ENCODE measurements around the gene GAPT.

DNA sequence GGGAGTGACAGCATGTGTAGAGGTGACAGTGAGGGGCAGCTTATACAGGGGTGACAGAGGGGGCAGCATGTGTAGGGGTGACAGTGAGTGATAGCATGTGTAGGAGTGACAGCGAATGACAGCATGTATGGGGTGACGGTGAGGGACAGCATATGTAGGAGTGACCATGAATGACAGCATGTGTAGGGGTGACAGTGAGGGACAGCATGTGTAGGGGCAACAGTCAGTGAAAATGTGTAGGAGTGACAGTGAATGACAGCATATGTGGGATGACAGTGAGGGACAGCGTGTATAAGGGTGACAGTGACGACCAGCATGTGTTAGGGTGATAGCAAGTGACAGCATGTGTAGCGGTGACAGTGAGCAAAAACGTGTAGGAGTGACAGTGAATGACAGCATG is 9.4 kb upstream of the GAPT start:
- TF ChIP-seq, protein P1, sequence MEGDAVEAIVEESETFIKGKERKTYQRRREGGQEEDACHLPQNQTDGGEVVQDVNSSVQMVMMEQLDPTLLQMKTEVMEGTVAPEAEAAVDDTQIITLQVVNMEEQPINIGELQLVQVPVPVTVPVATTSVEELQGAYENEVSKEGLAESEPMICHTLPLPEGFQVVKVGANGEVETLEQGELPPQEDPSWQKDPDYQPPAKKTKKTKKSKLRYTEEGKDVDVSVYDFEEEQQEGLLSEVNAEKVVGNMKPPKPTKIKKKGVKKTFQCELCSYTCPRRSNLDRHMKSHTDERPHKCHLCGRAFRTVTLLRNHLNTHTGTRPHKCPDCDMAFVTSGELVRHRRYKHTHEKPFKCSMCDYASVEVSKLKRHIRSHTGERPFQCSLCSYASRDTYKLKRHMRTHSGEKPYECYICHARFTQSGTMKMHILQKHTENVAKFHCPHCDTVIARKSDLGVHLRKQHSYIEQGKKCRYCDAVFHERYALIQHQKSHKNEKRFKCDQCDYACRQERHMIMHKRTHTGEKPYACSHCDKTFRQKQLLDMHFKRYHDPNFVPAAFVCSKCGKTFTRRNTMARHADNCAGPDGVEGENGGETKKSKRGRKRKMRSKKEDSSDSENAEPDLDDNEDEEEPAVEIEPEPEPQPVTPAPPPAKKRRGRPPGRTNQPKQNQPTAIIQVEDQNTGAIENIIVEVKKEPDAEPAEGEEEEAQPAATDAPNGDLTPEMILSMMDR (conservative IDR thresholded peaks at IDR 0.05 in 1 of 2, IDR thresholded peaks at IDR 0.05 in 1 of 2; ENCODE audit: extremely low read depth in 1 of 2, insufficient read depth in 1 of 2, low read depth in 1 of 2, low read length in 2 of 2), result no peak
- TF ChIP-seq EZH2 (IDR thresholded peaks at IDR 0.05; ENCODE audit: borderline replicate concordance, low read length), result no peak
